Naive thymus-derived CD8-positive, alpha-beta T cell (primary cell): Measurements from ENCODE around the gene ACP7. TPM values are rescaled to one million over a fixed set of nuclear protein-coding genes. Genes with fewer than 3 reads are reported as not detected.
"Not testable (repeated sequence)": the region's sequence is repeated elsewhere in the genome, so short reads cannot be mapped to it uniquely, and the experiment has no call there.

Experiments
- ATAC-seq, 2 donors: fragments of 150-1000 bp; cut with Tn5 transposase in 1 of 2; sonication (Bioruptor Pico), chemical (Tn5 transposase) in 1 of 2; 1 replicate in 1 of 2; 2 replicates in 1 of 2; pipeline ENCODE4 v1.10.0; 2021; ENCODE audit warnings: mild to moderate bottlenecking in 2 of 2, moderate library complexity in 2 of 2
- POLR2A ChIA-PET: fragments of 350-600 bp; sonication (Branson Sonifier 250); formaldehyde crosslinking; loops from one replicate; lab custom pipeline; 2021; ENCODE audit warnings: antibody characterized with exemption; lab: Charles Lee
- DNase-seq, 10 donors: peaks; one replicate each; pipeline versions ENCODE4 v3.0.0 to v3.0.0-alpha.2; 2020 to 2022
- H3K27ac Mint-ChIP-seq, 10 donors: one replicate each; pipeline ENCODE4 v1.8.0; 2020 to 2022; ENCODE audit warnings: mild to moderate bottlenecking in 10 of 10, mixed read lengths in 10 of 10, moderate library complexity in 4 of 10, inconsistent platforms in 1 of 10
- H3K27me3 Mint-ChIP-seq, 5 donors: one replicate each; pipeline ENCODE4 v1.8.0; 2021 to 2022; ENCODE audit warnings: mixed read lengths in 5 of 5
- H3K36me3 Mint-ChIP-seq, 3 donors: one replicate each; pipeline ENCODE4 v1.8.0; 2020 to 2022; ENCODE audit warnings: mixed read lengths in 3 of 3, mild to moderate bottlenecking in 2 of 3, inconsistent platforms in 1 of 3
- H3K4me1 Mint-ChIP-seq, 4 donors: one replicate each; pipeline ENCODE4 v1.8.0; 2021 to 2022; ENCODE audit warnings: mixed read lengths in 4 of 4
- H3K4me3 Mint-ChIP-seq, 10 donors: one replicate each; pipeline ENCODE4 v1.8.0; 2020 to 2022; ENCODE audit warnings: mild to moderate bottlenecking in 10 of 10, mixed read lengths in 10 of 10, moderate library complexity in 6 of 10, inconsistent platforms in 1 of 10
- H3K9me3 Mint-ChIP-seq, 9 donors: one replicate each; pipeline ENCODE4 v1.8.0; 2020 to 2022; ENCODE audit warnings: mixed read lengths in 9 of 9, mild to moderate bottlenecking in 3 of 9, inconsistent platforms in 1 of 9, moderate library complexity in 1 of 9
- polyA plus RNA-seq, 3 donors: library from polyadenylated mRNA; unstranded; fragments of 300-500 nt; fragmentation: Illumina TruSeq; gene quantifications; one replicate each; pipeline ENCODE4 v1.2.3, GENCODE V29; 2021
- total RNA-seq, 8 experiments: library from RNA in 2 of 8; stranded (reverse) in 2 of 8; gene quantifications; one replicate each; pipeline ENCODE4 v1.2.3 and lab custom pipeline; 2021 to 2026

Gene ACP7
- total and polyA plus RNA-seq, 5 experiments from 2014 or later: not detected

DNA sequence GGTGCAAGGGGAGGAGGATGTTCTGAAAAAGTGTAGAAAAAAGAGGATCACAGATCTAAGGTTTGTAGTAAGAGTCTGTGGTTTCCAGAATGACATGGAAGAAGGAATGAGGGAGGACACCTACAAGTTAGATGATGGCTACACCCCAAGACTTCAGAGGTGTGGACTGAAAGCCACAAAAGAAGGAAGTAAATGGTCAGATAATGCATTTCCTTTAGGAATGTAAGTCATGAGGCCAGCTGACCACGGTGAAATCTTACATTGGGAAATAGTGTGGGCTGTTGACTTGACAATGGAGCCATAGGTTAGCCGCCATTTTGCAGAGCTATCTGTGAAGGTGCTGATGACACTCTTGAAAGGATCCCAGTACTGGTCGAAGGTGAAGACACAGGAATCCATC, 26.6 kb upstream of the ACP7 start:
- H3K27me3 Mint-ChIP-seq: no peaks in the 10 kb centered on the region
- peaks cover 0 to 2% (median 0%) of the 10 kb centered on the region in 9 donors for H3K9me3 Mint-ChIP-seq
- no peak overlapping the region for H3K27ac Mint-ChIP-seq
- ATAC-seq (no peak), DNase-seq (no peak)
- no peak overlapping the region for H3K4me3 Mint-ChIP-seq
- no peaks in the 10 kb centered on the region for H3K36me3 Mint-ChIP-seq
- POLR2A ChIA-PET: no interaction called here
- peaks cover 2 to 10% (median 8%) of the 10 kb centered on the region in 4 donors for H3K4me1 Mint-ChIP-seq

DNA sequence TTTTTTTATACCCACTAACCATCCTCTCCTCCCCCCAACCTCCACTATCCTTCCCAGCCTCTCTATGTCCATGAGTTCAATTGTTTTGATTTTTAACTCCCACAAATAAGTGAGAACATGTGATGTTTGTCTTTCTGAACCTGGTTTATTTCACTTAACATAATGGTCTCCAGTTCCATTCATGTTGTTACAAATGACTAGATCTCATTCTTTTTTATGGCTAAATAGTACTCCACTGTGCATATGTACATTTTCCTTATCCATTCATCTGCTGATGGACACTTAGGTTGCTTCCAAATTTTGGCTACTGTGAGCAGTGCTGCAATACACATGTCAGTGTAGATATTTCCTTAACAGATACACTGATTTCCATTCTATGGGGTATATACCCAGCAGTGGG, 24.9 kb upstream of the ACP7 start:
- ATAC-seq (no peak), DNase-seq (no peak)
- Mint-ChIP-seq H3K36me3 (no peaks in the 10 kb centered on the region), H3K4me1 (peaks cover 2 to 10% (median 7%) of the 10 kb centered on the region in 4 donors), H3K9me3 (peaks cover 0 to 2% (median 0%) of the 10 kb centered on the region in 9 donors), H3K4me3 (no peak overlapping the region), H3K27ac (no peak overlapping the region), H3K27me3 (no peaks in the 10 kb centered on the region)
- POLR2A ChIA-PET: interaction anchor here (0.6 kb wide), 1 partner anchor 71 kb away, joined by 3 read pairs; no protein-coding TSS in a partner anchor

DNA sequence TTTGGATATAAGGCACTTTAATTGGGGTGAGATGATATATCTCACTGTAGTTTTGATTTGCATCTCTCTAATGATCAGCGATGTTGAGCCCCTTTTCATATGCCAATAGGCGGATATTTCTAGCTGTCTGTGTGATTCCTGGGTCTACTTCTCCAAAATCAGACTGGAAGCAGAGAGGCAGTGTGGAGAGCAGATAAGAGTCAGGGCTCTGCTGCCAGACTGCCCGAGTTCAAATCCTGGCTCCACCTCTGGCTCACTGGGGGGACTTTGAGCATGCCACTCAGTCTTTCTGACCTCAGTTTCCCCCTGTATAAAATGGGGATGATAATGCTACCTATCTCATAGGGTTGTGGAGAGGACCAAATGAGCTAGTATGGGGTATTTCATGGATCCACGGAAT, 24.0 kb upstream of the ACP7 start:
- H3K27ac Mint-ChIP-seq: no peak overlapping the region
- DNase-seq (no peak), ATAC-seq (no peak)
- H3K36me3 Mint-ChIP-seq: no peaks in the 10 kb centered on the region
- peaks cover 2 to 10% (median 7%) of the 10 kb centered on the region in 4 donors for H3K4me1 Mint-ChIP-seq
- POLR2A ChIA-PET: interaction anchor here (0.6 kb wide), 1 partner anchor 70 kb away, joined by 3 read pairs; no protein-coding TSS in a partner anchor
- H3K9me3 Mint-ChIP-seq: no peaks in the 10 kb centered on the region
- no peak overlapping the region for H3K4me3 Mint-ChIP-seq
- H3K27me3 Mint-ChIP-seq: no peaks in the 10 kb centered on the region

DNA sequence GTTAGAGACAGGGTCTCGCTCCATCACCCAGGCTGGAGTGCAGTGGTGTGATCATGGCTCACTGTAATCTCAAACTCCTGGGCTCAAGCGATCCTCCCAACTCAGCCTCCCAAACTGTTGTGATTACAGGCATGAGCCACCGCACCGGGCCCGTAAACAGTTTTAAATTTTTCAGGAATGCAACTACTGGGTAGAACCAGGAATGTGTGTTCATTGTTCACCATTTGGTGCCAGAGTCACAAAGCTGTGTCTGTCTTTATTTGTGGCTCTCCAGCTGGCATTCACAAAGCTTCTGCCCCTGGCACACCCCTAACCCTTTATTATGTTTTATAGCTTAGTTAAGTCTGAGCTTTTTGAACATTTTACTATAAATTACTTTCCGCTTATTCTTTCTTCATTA, 19.8 kb upstream of the ACP7 start:
- ATAC-seq (no peak), DNase-seq (no peak)
- H3K9me3 Mint-ChIP-seq: no peaks in the 10 kb centered on the region
- H3K4me1 Mint-ChIP-seq: peaks cover 4 to 10% (median 8%) of the 10 kb centered on the region in 4 donors
- no peaks in the 10 kb centered on the region for H3K27me3 Mint-ChIP-seq
- H3K36me3 Mint-ChIP-seq: peaks cover 0 to 2% (median 0%) of the 10 kb centered on the region in 3 donors
- POLR2A ChIA-PET: no interaction called here
- no peak overlapping the region for H3K27ac Mint-ChIP-seq
- no peak overlapping the region for H3K4me3 Mint-ChIP-seq

DNA sequence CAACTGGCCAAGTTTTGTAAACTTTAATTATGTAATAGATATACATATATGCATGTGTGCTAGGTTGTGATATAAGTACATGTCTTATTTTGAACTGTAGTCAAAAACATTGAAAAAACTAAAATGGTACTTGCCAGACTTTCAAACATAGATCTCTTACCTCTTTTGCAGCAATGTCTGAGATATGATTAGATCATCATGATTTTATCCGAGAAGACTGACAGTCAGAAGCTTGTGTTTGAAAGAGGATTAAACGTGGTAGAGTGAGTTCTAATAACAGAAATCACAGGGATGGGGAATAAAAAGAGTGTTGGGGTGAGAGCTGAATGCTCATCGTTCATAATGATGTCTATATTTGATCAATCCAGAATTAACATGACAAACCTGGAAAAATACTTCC, 18.2 kb upstream of the ACP7 start:
- POLR2A ChIA-PET: no interaction called here
- no peak for ATAC-seq
- no peaks in the 10 kb centered on the region for H3K27me3 Mint-ChIP-seq

DNA sequence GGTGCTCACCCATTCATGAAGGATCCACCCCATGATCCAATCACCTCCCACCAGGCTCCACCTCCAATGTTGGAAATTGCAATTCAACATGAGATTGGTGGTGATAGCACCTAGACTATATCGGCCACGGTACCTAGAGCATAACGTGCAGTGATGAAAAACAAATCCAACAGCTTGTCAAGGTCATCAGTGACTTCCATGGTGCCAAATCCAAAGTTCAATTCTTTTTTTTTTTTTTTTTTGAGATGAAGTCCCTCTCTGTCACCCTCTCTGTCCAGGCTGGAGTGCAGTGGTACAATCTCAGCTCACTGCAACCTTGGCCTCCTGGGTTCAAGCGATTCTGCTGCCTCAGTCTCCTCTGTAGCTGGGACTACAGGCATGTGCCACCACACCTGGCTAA, 17.1 kb upstream of the ACP7 start:
- no peak overlapping the region for H3K4me3 Mint-ChIP-seq
- peaks cover 0 to 2% (median 0%) of the 10 kb centered on the region in 3 donors for H3K36me3 Mint-ChIP-seq
- H3K9me3 Mint-ChIP-seq: no peaks in the 10 kb centered on the region
- ATAC-seq (no peak), DNase-seq (no peak)
- POLR2A ChIA-PET: interaction anchor here (0.7 kb wide), 1 partner anchor 265 kb away, joined by 5 read pairs; no protein-coding TSS in a partner anchor
- H3K4me1 Mint-ChIP-seq: peaks cover 0 to 5% (median 4%) of the 10 kb centered on the region in 4 donors
- no peaks in the 10 kb centered on the region for H3K27me3 Mint-ChIP-seq
- no peak overlapping the region for H3K27ac Mint-ChIP-seq

More for the DNA sequence above, 18.2 kb upstream of the ACP7 start:
- Mint-ChIP-seq H3K4me3 (no peak overlapping the region), H3K36me3 (peaks cover 0 to 2% (median 0%) of the 10 kb centered on the region in 3 donors), H3K27ac (no peak overlapping the region), H3K9me3 (no peaks in the 10 kb centered on the region), H3K4me1 (peaks cover 7 to 12% (median 9%) of the 10 kb centered on the region in 4 donors)
- DNase-seq: no peak

DNA sequence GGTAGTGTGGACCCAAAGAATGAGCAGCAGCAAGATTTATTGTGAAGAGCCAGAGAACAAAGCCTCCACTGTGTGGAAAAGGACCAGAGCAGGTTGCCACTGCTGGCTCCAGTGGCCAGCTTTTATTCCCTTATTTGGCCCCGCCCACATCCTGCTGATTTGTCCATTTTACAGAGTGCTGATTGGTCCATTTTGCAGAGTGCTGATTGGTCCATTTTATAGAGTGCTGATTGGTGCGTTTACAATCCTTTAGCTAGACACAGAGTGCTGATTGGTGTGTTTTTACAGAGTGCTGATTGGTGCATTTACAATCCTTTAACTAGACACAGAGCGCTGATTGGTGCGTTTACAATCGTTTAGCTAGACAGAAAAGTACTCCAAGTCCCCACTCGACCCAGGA, 15.9 kb upstream of the ACP7 start:
- not testable (repeated sequence) for H3K9me3 Mint-ChIP-seq, H3K4me3 Mint-ChIP-seq, DNase-seq, H3K27me3 Mint-ChIP-seq, ATAC-seq, H3K36me3 Mint-ChIP-seq
- POLR2A ChIA-PET: interaction anchor here (0.6 kb wide), 1 partner anchor 51 kb away, joined by 3 read pairs; no protein-coding TSS in a partner anchor
- H3K27ac Mint-ChIP-seq: peak overlapping the region in 1 of 10 donors; percentile 65
- H3K4me1 Mint-ChIP-seq: peaks cover 5 to 16% (median 11%) of the 10 kb centered on the region in 4 donors

DNA sequence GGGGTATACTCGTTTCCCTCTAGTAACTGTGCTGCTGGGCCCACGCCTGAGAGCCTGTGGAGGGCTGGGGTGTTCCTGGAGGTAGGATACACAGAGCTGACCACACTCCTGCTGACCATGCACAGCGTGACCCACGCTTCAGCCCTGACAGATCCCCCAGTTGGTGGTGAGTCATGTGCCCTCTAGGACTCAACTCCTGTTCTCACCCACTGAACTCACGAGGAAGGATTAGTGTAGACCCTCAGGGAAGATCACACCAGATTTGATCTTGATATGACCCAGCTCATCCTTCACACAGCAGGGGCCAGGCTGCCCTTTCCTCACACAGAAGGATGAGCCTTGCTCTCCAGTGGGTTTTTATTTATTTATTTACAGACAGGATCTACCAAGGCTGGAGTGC, 13.3 kb upstream of the ACP7 start:
- POLR2A ChIA-PET: no interaction called here
- Mint-ChIP-seq H3K27ac (peak overlapping the region in 8 of 10 donors; percentile 8 to 79 (median 66)), H3K9me3 (peaks cover 0 to 2% (median 0%) of the 10 kb centered on the region in 9 donors), H3K36me3 (peaks cover 0 to 2% (median 0%) of the 10 kb centered on the region in 3 donors), H3K4me1 (peaks cover 9 to 28% (median 23%) of the 10 kb centered on the region in 4 donors), H3K4me3 (no peak overlapping the region), H3K27me3 (peaks cover 0 to 2% (median 0%) of the 10 kb centered on the region in 5 donors)
- ATAC-seq: no peak
- no peak for DNase-seq

DNA sequence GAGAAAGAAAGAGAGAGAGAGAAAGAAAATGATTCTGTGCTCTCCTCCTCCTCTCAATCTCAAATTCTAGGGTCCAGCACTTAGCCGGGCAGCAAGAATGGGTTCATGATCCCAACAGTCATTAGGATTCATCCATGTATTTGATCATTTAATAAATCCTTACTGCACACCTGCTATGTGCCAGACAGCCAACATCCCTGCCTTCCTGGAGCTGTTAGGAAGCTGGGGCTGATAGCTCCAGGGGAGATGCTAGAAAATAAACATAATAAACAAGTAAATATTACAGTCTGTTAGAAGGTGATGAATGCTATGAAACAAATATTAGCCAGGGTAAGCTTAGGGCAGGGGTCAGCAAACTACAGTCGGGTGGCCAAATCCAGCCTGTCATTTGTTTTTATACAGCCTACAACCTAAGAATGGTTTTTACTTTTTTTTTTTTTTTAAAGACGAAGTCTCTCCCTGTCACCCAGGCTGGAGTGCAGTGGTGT, 9.9 kb upstream of the ACP7 start:
- POLR2A ChIA-PET: interaction anchor here (0.6 to 1.2 kb wide), 2 partner anchors 118 to 268 kb away, joined by 3 to 7 read pairs; partner anchors contain the start of gene SAMD4B
- Mint-ChIP-seq H3K4me1 (peaks cover 11 to 31% (median 28%) of the 10 kb centered on the region in 4 donors), H3K9me3 (peaks cover 0 to 2% (median 0%) of the 10 kb centered on the region in 9 donors), H3K27ac (peak overlapping the region; percentile 89 to 99 (median 98)), H3K36me3 (no peaks in the 10 kb centered on the region), H3K27me3 (peaks cover 0 to 2% (median 0%) of the 10 kb centered on the region in 5 donors), H3K4me3 (peak overlapping the region in 3 of 10 donors; percentile 61 to 88 (median 80))
- no peak for ATAC-seq
- peak in 1 of 10 donors; percentile 10 for DNase-seq

DNA sequence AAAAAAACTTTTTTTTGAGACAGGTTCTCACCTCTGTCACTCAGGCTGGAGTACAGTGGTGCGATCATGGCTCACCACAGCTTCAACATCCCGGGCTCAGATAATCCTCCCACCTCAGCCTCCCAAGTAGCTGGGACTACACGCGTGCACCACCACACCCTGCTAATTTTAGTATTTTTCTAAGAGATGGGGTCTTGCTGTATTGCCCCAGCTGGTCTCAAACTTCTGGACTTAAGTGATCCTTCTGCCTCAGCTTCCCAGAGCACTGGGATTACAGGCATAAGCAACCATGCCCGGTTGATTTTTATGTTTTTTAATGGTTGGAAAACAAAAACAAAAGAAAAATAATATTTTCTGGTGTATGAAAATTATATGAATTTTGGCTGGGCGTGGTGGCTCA, 9.2 kb upstream of the ACP7 start:
- peaks cover 11 to 31% (median 28%) of the 10 kb centered on the region in 4 donors for H3K4me1 Mint-ChIP-seq
- H3K36me3 Mint-ChIP-seq: no peaks in the 10 kb centered on the region
- DNase-seq: no peak
- peak overlapping the region in 4 of 10 donors; percentile 37 to 82 (median 75) for H3K27ac Mint-ChIP-seq
- peaks cover 0 to 2% (median 0%) of the 10 kb centered on the region in 5 donors for H3K27me3 Mint-ChIP-seq
- no peak overlapping the region for H3K4me3 Mint-ChIP-seq
- POLR2A ChIA-PET: no interaction called here
- no peak for ATAC-seq
- peaks cover 0 to 2% (median 0%) of the 10 kb centered on the region in 9 donors for H3K9me3 Mint-ChIP-seq

DNA sequence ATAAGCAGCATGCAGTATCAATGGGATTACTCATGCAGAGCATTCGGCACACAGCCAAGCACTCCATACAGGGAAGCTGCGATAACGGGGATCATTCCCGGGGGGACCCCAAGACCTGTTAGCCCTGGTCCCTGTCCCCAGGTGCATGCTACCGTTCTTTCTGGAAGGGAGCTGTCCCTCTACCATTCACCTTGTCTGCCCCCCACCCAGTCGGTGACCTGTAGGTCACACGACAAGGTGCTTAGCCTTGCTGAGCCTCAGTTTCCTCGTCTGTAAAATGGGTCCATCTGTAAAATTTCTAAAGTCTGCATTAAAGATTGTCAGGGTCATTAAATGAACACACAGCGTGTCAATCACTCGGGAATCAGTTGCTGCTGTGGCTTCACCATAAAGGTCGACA, 6.8 kb upstream of the ACP7 start:
- H3K4me1 Mint-ChIP-seq: peaks cover 10 to 29% (median 26%) of the 10 kb centered on the region in 4 donors
- H3K36me3 Mint-ChIP-seq: no peaks in the 10 kb centered on the region
- ATAC-seq (no peak), DNase-seq (no peak)
- peaks cover 0 to 3% (median 0%) of the 10 kb centered on the region in 9 donors for H3K9me3 Mint-ChIP-seq
- no peak overlapping the region for H3K4me3 Mint-ChIP-seq
- H3K27me3 Mint-ChIP-seq: peaks cover 4 to 19% (median 7%) of the 10 kb centered on the region in 5 donors
- peak overlapping the region in 4 of 10 donors; percentile 17 to 72 (median 31) for H3K27ac Mint-ChIP-seq
- POLR2A ChIA-PET: no interaction called here

DNA sequence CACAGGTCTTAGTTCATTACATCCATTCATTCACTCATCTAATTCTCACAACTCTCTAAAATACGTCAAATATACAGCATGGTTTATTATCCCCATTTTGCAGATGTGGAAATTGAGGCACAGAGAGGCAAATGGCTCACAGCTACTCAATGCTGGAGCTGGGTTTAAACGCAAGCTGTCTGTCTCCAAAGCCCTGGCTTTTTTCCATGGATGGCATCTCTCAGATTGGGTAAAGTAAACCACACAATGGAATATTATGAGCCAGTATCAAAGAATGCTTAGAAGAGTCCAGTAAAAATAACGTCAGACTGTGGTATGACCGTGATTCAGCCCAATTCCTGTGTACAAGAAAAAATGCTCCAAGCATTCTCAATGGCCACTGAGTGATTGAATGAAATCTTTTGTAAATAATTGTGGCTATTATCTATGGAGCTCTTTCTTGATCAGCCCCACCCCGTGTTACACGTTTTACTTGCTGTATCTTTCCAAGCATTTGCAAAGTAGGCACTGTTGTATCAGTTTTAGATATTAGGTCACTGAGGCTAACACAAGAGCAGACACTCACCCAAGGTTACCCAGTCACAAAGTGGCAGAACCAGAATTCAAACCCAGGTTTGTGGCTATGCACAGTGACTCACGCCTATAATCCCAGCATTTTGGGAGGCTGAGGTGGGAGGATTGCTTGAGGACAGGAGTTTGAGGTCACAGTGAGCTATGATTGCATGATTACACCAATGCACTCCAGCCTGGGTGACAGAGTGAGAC, 5.5 kb upstream of the ACP7 start:
- DNase-seq: no peak

DNA sequence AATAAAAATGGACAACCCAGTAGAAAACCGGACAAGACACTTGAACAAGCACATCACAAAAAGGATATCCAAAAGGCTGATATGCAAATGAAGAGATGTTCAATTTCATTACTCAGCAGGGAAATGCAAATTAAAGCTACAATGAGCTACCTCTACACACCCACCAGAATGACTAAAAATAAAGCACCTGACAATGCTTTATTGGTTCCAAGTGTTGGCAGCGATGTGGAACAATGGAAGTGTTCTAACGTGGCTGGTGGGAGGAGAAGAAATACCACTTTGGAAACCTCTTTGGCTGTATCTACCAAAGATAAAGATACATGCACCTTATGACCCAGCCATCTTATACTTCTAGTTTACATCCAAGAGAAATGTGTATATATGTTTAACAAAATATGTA, 3.7 kb upstream of the ACP7 start:
- Mint-ChIP-seq H3K9me3 (peaks cover 0 to 3% (median 0%) of the 10 kb centered on the region in 9 donors), H3K27ac (no peak overlapping the region), H3K27me3 (peaks cover 17 to 42% (median 29%) of the 10 kb centered on the region in 5 donors), H3K4me1 (peaks cover 12 to 37% (median 24%) of the 10 kb centered on the region in 4 donors), H3K36me3 (no peaks in the 10 kb centered on the region), H3K4me3 (no peak overlapping the region)
- POLR2A ChIA-PET: no interaction called here
- DNase-seq (no peak), ATAC-seq (no peak)

More for the DNA sequence above, 5.5 kb upstream of the ACP7 start:
- Mint-ChIP-seq H3K27ac (no peak overlapping the region), H3K27me3 (peaks cover 11 to 32% (median 18%) of the 10 kb centered on the region in 5 donors), H3K4me3 (no peak overlapping the region), H3K4me1 (peaks cover 14 to 28% (median 25%) of the 10 kb centered on the region in 4 donors), H3K9me3 (peaks cover 0 to 3% (median 0%) of the 10 kb centered on the region in 9 donors), H3K36me3 (no peaks in the 10 kb centered on the region)
- no peak for ATAC-seq
- POLR2A ChIA-PET: no interaction called here
